ENCODE data around the gene ANKRD34A.
"Not testable (repeated sequence)": the region's sequence is repeated elsewhere in the genome, so short reads cannot be mapped to it uniquely, and the experiment has no call there.

GRCh38 chr1:145932522-145933009, 31.8 kb downstream of the ANKRD34A start:
- not testable (repeated sequence) for TF ChIP-seq CTCF, POLR2A, EP300 (IDR thresholded peaks at IDR 0.05)

All from ovary (tissue), 3 donors.